K562 (cell line): ENCODE data around the gene PAFAH1B1. TPM values are rescaled to one million over a fixed set of nuclear protein-coding genes. Genes with fewer than 3 reads are reported as not detected.

Source experiments
- ATAC-seq: fragments of 200-7000 bp; cut with Tn5 transposase; 3 replicates; pipeline ENCODE4 v1.9.1; 2020; ENCODE audit warnings: moderate library complexity
- BruUV-seq: library from RNA; stranded (reverse); fragments of 400-500 nt; replicated peaks from 2 replicates; lab custom pipeline; 2021; lab: Mats Ljungman, UMichigan
- CTCF ChIA-PET: fragments of 300-600 bp; formaldehyde crosslinking; extraction: SDS; loops from one replicate; lab custom pipeline; 2021; ENCODE audit warnings: low intra/inter-chr PET ratio; lab: Yijun Ruan, JAX
- POLR2A ChIA-PET: fragments of 300-600, 350-650 bp; sonication (Branson Sonifier 250); formaldehyde crosslinking; extraction: SDS; loops from one replicate; lab custom pipeline; 2021; ENCODE audit warnings: antibody characterized with exemption, inconsistent platforms; lab: Yijun Ruan, JAX
- DNase-seq, 4 experiments: peaks; one replicate each; pipeline versions ENCODE4 v3.0.0 to v3.0.0-alpha.2; 2011 to 2018; ENCODE audit warnings: low spot score in 3 of 4, mixed read lengths in 3 of 4; ENCODE audit errors: extremely low read depth in 1 of 4
- FAIRE-seq: peaks from 2 replicates; lab custom pipeline; 2011; peaks lifted over from hg19 to GRCh38; lab: Jason Lieb, UNC
- H2AFZ ChIP-seq: 2 replicates; pipeline ENCODE4 v1.6.0; 2011; ENCODE audit warnings: low read depth, low read length, control low read depth, inconsistent platforms
- H3K27ac ChIP-seq: fragments of 200-600 bp; 3 replicates; pipeline ENCODE4 v1.8.0; 2011; ENCODE audit warnings: low read depth, mild to moderate bottlenecking, control low read depth, inconsistent platforms, low read length, moderate library complexity, mixed read lengths; ENCODE audit errors: extremely low read depth
- H3K27me3 ChIP-seq, 2 experiments: fragments of 300-600 bp in 1 of 2; 2 replicates in 1 of 2; 3 replicates in 1 of 2; pipeline versions ENCODE4 v1.6.0 to v1.8.0; 2011; ENCODE audit warnings: inconsistent platforms in 2 of 2, low read length in 2 of 2, mild to moderate bottlenecking in 1 of 2, mixed read lengths in 1 of 2, moderate library complexity in 1 of 2; ENCODE audit not compliant: control insufficient read depth in 2 of 2, insufficient read depth in 2 of 2
- H3K36me3 ChIP-seq: fragments of 300-600 bp; 3 replicates; pipeline ENCODE4 v1.8.0; 2011; ENCODE audit warnings: mild to moderate bottlenecking, low read length, inconsistent platforms; ENCODE audit not compliant: control insufficient read depth, insufficient read depth
- H3K4me1 ChIP-seq, 2 experiments: fragments of 200-600 bp in 1 of 2; replicated peaks in 1 of 2; 2 replicates in 1 of 2; 3 replicates in 1 of 2; pipeline versions ENCODE4 v1.5.1 to v1.8.0; 2011; ENCODE audit warnings: inconsistent platforms in 2 of 2, low read length in 2 of 2, mild to moderate bottlenecking in 1 of 2, mixed read lengths in 1 of 2, moderate library complexity in 1 of 2; ENCODE audit not compliant: control insufficient read depth in 2 of 2, insufficient read depth in 2 of 2
- H3K4me2 ChIP-seq: 2 replicates; pipeline ENCODE4 v1.6.1; 2011; ENCODE audit warnings: low read length, control low read depth, inconsistent platforms, mixed read lengths; ENCODE audit not compliant: insufficient read depth
- H3K4me3 ChIP-seq: fragments of 200-600 bp; sonication (generic), shearing (Covaris generic); 2 replicates; pipeline ENCODE4 v1.5.1; 2016; ENCODE audit warnings: control low read depth, inconsistent platforms
- H3K79me2 ChIP-seq: fragments of 200-600 bp; 3 replicates; pipeline ENCODE4 v1.8.0; 2011; ENCODE audit warnings: low read length, inconsistent platforms; ENCODE audit not compliant: control insufficient read depth, insufficient read depth
- H3K9ac ChIP-seq, 2 experiments: 2 replicates each; pipeline versions ENCODE4 v1.6.0 to v1.6.1; 2011; ENCODE audit warnings: low read depth in 2 of 2, low read length in 2 of 2, control low read depth in 1 of 2, inconsistent platforms in 1 of 2, mild to moderate bottlenecking in 1 of 2, mixed read lengths in 1 of 2; ENCODE audit not compliant: insufficient read depth in 1 of 2
- H3K9me1 ChIP-seq: one replicate; pipeline ENCODE4 v1.6.0; 2011; ENCODE audit warnings: inconsistent platforms, mild to moderate bottlenecking, low read length, moderate library complexity; ENCODE audit not compliant: control insufficient read depth, insufficient read depth
- H3K9me3 ChIP-seq: replicated peaks from 2 replicates; pipeline ENCODE4 v1.5.1; 2011; ENCODE audit warnings: low read depth, low read length, inconsistent platforms; ENCODE audit not compliant: control insufficient read depth, insufficient read depth
- H4K20me1 ChIP-seq: replicated peaks from 2 replicates; pipeline ENCODE4 v1.6.1; 2011; ENCODE audit warnings: low read length, inconsistent platforms, mixed read lengths; ENCODE audit not compliant: control insufficient read depth, insufficient read depth
- ARID4B ChIP-seq: sonication (generic); formaldehyde crosslinking; IDR thresholded peaks from 2 replicates; pipeline ENCODE4 v1.8.0; 2022; ENCODE audit warnings: mild to moderate bottlenecking, missing genetic modification reagents
- BMI1 ChIP-seq: fragments of 150-350 bp; IDR thresholded peaks from 2 replicates; pipeline ENCODE4 v1.6.1; 2014; ENCODE audit warnings: low read length
- DLX4 ChIP-seq: fragments of 250-450 bp; sonication (Bioruptor Pico); IDR thresholded peaks from 2 replicates; pipeline ENCODE4 v1.6.1; 2021; ENCODE audit warnings: mild to moderate bottlenecking
- KLF6 ChIP-seq: fragments of 250-450 bp; sonication (Bioruptor Pico); IDR thresholded peaks from 2 replicates; pipeline ENCODE4 v1.4.0; 2020; ENCODE audit warnings: mild to moderate bottlenecking, moderate library complexity, borderline replicate concordance
- NELFE ChIP-seq: IDR thresholded peaks from 2 replicates; pipeline ENCODE4 v1.6.1; 2011; ENCODE audit warnings: mild to moderate bottlenecking; ENCODE audit not compliant: insufficient read depth, insufficient read length
- RFX1 ChIP-seq: fragments of 450-650 bp; IDR thresholded peaks from 2 replicates; pipeline ENCODE4 v1.6.1; 2016; ENCODE audit warnings: mild to moderate bottlenecking, moderate library complexity
- VEZF1 ChIP-seq: fragments of 200-800 bp; sonication (Bioruptor generic); IDR thresholded peaks from 2 replicates; pipeline ENCODE4 v1.6.1; 2017; ENCODE audit warnings: missing genetic modification characterization, missing compliant biosample characterization
- ZNF740 ChIP-seq, 3 experiments: fragments of 200-800 bp in 1 of 3; sonication (Bioruptor generic) in 1 of 3; sonication (generic) in 1 of 3; formaldehyde crosslinking in 1 of 3; IDR thresholded peaks; 2 replicates each; pipeline versions ENCODE4 v1.6.1 to v1.8.0; 2016 to 2022; ENCODE audit warnings: mild to moderate bottlenecking in 2 of 3, missing compliant biosample characterization in 2 of 3, missing genetic modification characterization in 2 of 3, missing genetic modification reagents in 1 of 3
- ZNF79 ChIP-seq: fragments of 250-450 bp; sonication (Bioruptor Pico); IDR thresholded peaks from 2 replicates; pipeline ENCODE4 v1.4.0; 2020; ENCODE audit warnings: low read depth, mild to moderate bottlenecking, moderate library complexity
- WGBS: fragments of 100-300 bp; shearing (Covaris generic); methylation state at CpG from one replicate; pipeline ENCODE4 v1.1.6; 2016; ENCODE audit warnings: low coverage, mixed read lengths; ENCODE audit not compliant: insufficient coverage; ENCODE audit errors: missing lambda C conversion rate; 5-methylcytosine and 5-hydroxymethylcytosine counted together
- in situ Hi-C: fragments of 300-500 bp; cut with MboI; formaldehyde crosslinking; loops from 4 replicates; pipeline ENCODE4 v1.15.0; 2018; ENCODE audit warnings: inconsistent platforms, mixed read lengths
- intact Hi-C: fragments of 100-400 bp; cut with micrococcal nuclease; formaldehyde crosslinking; loops from 2 replicates; pipeline ENCODE4 v1.14.2; 2022
- polyA plus RNA-seq, 8 experiments: library from polyadenylated mRNA; depleted of rRNA in 4 of 8; stranded (reverse) in 5 of 8; unstranded in 3 of 8; fragments of >200 nt; fragmentation: Nextera tagmentation in 2 of 8; fragmentation: Illumina TruSeq in 1 of 8; extraction: Ambion mirVana in 2 of 8; extraction: Trizol in 1 of 8; gene quantifications; 2 replicates each; pipeline versions ENCODE4 v1.2.1 to v1.2.3, GENCODE V29; 2011 to 2014; ENCODE audit warnings: inconsistent platforms in 1 of 8, missing spikeins in 1 of 8
- total RNA-seq, 7 experiments: library from RNA; depleted of rRNA in 6 of 7; stranded (reverse); fragments of >200 nt in 6 of 7; fragmentation: Illumina TruSeq in 2 of 7; extraction: Trizol in 2 of 7; gene quantifications; 2 replicates each; pipeline versions ENCODE4 v1.2.1 to v1.2.3, GENCODE V29; 2011 to 2021; ENCODE audit warnings: low replicate concordance in 1 of 7
- TF ChIP-seq, protein P1 (sequence below): fragments of 250-450 bp; sonication (Bioruptor Pico); IDR thresholded peaks from 2 replicates; pipeline ENCODE4 v1.4.0; 2020; ENCODE audit warnings: borderline replicate concordance
- TF ChIP-seq, protein P2 (sequence below): sonication (generic); formaldehyde crosslinking; IDR thresholded peaks from 2 replicates; pipeline ENCODE4 v1.5.0; 2020; ENCODE audit warnings: missing genetic modification reagents

Gene PAFAH1B1
- total and polyA plus RNA-seq, 9 of the 15 experiments (the other 6 are each of a cell fraction or from before 2014, with no cell fraction given), result 23.3 to 66.4 (median 40.2) TPM

DNA sequence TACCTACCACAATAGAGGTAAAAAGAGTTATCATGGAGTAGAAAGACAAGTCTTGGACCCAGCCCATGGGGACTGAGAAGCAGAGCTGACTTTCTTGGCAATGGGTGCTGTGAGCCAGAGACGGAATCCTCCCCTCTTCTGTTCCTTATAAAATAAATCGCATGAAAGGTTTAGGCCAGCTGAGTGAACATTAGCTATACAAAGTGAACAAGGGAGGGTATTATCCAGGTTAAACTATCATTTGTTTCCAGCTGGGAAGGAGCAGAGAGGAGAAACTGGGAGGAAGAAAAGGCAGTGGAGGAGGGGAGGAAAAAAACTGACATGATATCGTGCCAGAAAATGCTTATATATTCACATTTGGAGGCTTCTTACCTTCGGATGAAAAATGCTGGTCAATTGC lies 13.3 kb upstream of the PAFAH1B1 start:
- DNase-seq (no peak), FAIRE-seq (no peak)
- no TSS peak for BruUV-seq
- Histone ChIP-seq H3K9me3 (no peaks in the 10 kb centered on the region), H3K36me3 (no peaks in the 10 kb centered on the region), H4K20me1 (no peaks in the 10 kb centered on the region), H3K27ac (no peak overlapping the region), H3K79me2 (no peaks in the 10 kb centered on the region), H3K9ac (no peak overlapping the region), H2AFZ (no peak overlapping the region), H3K9me1 (no peaks in the 10 kb centered on the region)
- in situ Hi-C loops, result no loop called here
- TF ChIP-seq NELFE (no peak), DLX4 (CRISPR knock-in tag) (no peak), ZNF79 (CRISPR knock-in tag) (no peak), RFX1 (no peak), VEZF1 (CRISPR knock-in tag) (no peak), BMI1 (no peak), ZNF740 (CRISPR knock-in tag; IDR thresholded peaks at IDR 0.05) (no peak), ZNF740 (tag; IDR thresholded peaks at IDR 0.05) (no peak), KLF6 (CRISPR knock-in tag) (no peak), ARID4B (CRISPR knock-in tag) (no peak)
- TF ChIP-seq, protein P1, sequence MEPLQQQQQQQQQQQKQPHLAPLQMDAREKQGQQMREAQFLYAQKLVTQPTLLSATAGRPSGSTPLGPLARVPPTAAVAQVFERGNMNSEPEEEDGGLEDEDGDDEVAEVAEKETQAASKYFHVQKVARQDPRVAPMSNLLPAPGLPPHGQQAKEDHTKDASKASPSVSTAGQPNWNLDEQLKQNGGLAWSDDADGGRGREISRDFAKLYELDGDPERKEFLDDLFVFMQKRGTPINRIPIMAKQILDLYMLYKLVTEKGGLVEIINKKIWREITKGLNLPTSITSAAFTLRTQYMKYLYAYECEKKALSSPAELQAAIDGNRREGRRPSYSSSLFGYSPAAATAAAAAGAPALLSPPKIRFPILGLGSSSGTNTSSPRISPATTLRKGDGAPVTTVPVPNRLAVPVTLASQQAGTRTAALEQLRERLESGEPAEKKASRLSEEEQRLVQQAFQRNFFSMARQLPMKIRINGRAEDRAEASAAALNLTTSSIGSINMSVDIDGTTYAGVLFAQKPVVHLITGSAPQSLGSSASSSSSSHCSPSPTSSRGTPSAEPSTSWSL (CRISPR knock-in tag), result no peak
- TF ChIP-seq, protein P2, sequence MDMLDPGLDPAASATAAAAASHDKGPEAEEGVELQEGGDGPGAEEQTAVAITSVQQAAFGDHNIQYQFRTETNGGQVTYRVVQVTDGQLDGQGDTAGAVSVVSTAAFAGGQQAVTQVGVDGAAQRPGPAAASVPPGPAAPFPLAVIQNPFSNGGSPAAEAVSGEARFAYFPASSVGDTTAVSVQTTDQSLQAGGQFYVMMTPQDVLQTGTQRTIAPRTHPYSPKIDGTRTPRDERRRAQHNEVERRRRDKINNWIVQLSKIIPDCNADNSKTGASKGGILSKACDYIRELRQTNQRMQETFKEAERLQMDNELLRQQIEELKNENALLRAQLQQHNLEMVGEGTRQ (CRISPR knock-in tag), result no peak
- TF ChIP-seq, all 486 proteins: peak for 0
- Histone ChIP-seq H3K4me2 (no peak overlapping the region), H3K27me3 (peaks cover 6 to 7% of the 10 kb centered on the region in 2 experiments), H3K4me1 (no peaks in the 10 kb centered on the region; a peak in 1 of 5 replicates), H3K4me3 (no peak overlapping the region)
- intact Hi-C loops, result no loop called here
- POLR2A ChIA-PET, result interaction anchor here (1.3 kb wide), 1 partner anchor 9 kb away, joined by 3 read pairs; no protein-coding TSS in a partner anchor
- ATAC-seq, result no peak
- CTCF ChIA-PET, result no interaction called here
- WGBS, result 5% methylated on average over 4 of the region's 4 CpGs
